HepG2 (cell line): ENCODE results near the gene BCAS1. TPM values are rescaled to one million over a fixed set of nuclear protein-coding genes. Genes with fewer than 3 reads are reported as not detected.

Experiments used
- ATAC-seq: fragments of 200-7000 bp; cut with Tn5 transposase; 3 replicates; pipeline ENCODE4 v1.9.1; 2020; ENCODE audit warnings: mild to moderate bottlenecking, moderate library complexity
- BruUV-seq: library from RNA; stranded (reverse); fragments of 400-500 nt; replicated peaks from 2 replicates; lab custom pipeline; 2021; lab: Mats Ljungman, UMichigan
- CTCF ChIA-PET: fragments of 300-600 bp; formaldehyde crosslinking; extraction: SDS; loops from one replicate; lab custom pipeline; 2021; ENCODE audit warnings: low total read pairs, inconsistent platforms, low intra/inter-chr PET ratio; lab: Yijun Ruan, JAX
- POLR2A ChIA-PET: fragments of 350-600 bp; sonication (Branson Sonifier 250); formaldehyde crosslinking; loops from one replicate; lab custom pipeline; 2020; ENCODE audit warnings: antibody characterized with exemption, inconsistent platforms; lab: Yijun Ruan, JAX
- DNase-seq: peaks from one replicate; pipeline ENCODE4 v3.0.0-alpha.2; 2015; ENCODE audit warnings: low spot score
- FAIRE-seq: peaks from 3 replicates; lab custom pipeline; 2011; peaks lifted over from hg19 to GRCh38; lab: Jason Lieb, UNC
- H2AFZ ChIP-seq: one replicate; pipeline ENCODE4 v1.6.1; 2011; ENCODE audit warnings: low read length, inconsistent platforms
- H3K27ac ChIP-seq: fragments of 300-600 bp; 3 replicates; pipeline ENCODE4 v1.8.0; 2011; ENCODE audit warnings: mixed run types, mild to moderate bottlenecking, mixed read lengths, low read length, inconsistent platforms; ENCODE audit not compliant: insufficient read depth; ENCODE audit errors: extremely low read length
- H3K27me3 ChIP-seq, 2 experiments: fragments of 200-600 bp in 1 of 2; 2 replicates in 1 of 2; 3 replicates in 1 of 2; pipeline versions ENCODE4 v1.6.0 to v1.8.0; 2011; ENCODE audit warnings: low read length in 2 of 2, mild to moderate bottlenecking in 2 of 2, moderate library complexity in 2 of 2, inconsistent platforms in 1 of 2; ENCODE audit not compliant: insufficient read depth in 2 of 2, control insufficient read depth in 1 of 2
- H3K36me3 ChIP-seq, 2 experiments: fragments of 200-600 bp in 1 of 2; replicated peaks in 1 of 2; 2 replicates in 1 of 2; 3 replicates in 1 of 2; pipeline versions ENCODE4 v1.5.1 to v1.8.0; 2011; ENCODE audit warnings: low read length in 2 of 2, inconsistent platforms in 1 of 2; ENCODE audit not compliant: insufficient read depth in 2 of 2, control insufficient read depth in 1 of 2
- H3K4me1 ChIP-seq: 2 replicates; pipeline ENCODE4 v1.5.1; 2012; ENCODE audit warnings: low read length, inconsistent platforms; ENCODE audit not compliant: insufficient read depth
- H3K4me2 ChIP-seq: 2 replicates; pipeline ENCODE4 v1.6.0; 2011; ENCODE audit warnings: low read depth, low read length, inconsistent platforms
- H3K4me3 ChIP-seq, 3 experiments: fragments of 200-600 bp in 1 of 3; sonication (generic), shearing (Covaris generic) in 1 of 3; replicated peaks in 1 of 3; 2 replicates each; pipeline ENCODE4 v1.5.1; 2011 to 2016; ENCODE audit warnings: low read length in 3 of 3, inconsistent platforms in 2 of 3, low read depth in 2 of 3, mild to moderate bottlenecking in 2 of 3, control low read depth in 1 of 3, mixed read lengths in 1 of 3; ENCODE audit not compliant: insufficient read depth in 1 of 3
- H3K79me2 ChIP-seq: one replicate; pipeline ENCODE4 v1.6.1; 2011; ENCODE audit warnings: low read length, inconsistent platforms; ENCODE audit not compliant: insufficient read depth
- H3K9ac ChIP-seq: 2 replicates; pipeline ENCODE4 v1.6.0; 2011; ENCODE audit warnings: mild to moderate bottlenecking, low read depth, low read length, inconsistent platforms; ENCODE audit not compliant: insufficient read depth
- H3K9me3 ChIP-seq: 2 replicates; pipeline ENCODE4 v1.5.1; 2012; ENCODE audit warnings: mild to moderate bottlenecking, low read length
- H4K20me1 ChIP-seq: 2 replicates; pipeline ENCODE4 v1.6.0; 2011; ENCODE audit warnings: inconsistent platforms, mild to moderate bottlenecking, low read length, moderate library complexity; ENCODE audit not compliant: insufficient read depth
- NCOA1 ChIP-seq: sonication (generic); formaldehyde crosslinking; IDR thresholded peaks from 2 replicates; pipeline ENCODE4 v1.9.0; 2021; ENCODE audit warnings: missing genetic modification reagents
- RBM39 ChIP-seq: fragments of 200-400 bp; formaldehyde crosslinking; IDR thresholded peaks from one replicate; pipeline ENCODE4 v1.6.1; 2018; ENCODE audit warnings: antibody characterized with exemption, mild to moderate bottlenecking, low read depth, low read length; ENCODE audit not compliant: poor library complexity, severe bottlenecking
- SIN3B ChIP-seq: fragments of 150-350 bp; IDR thresholded peaks from 2 replicates; pipeline ENCODE4 v1.6.1; 2014; ENCODE audit warnings: low read length
- ZBTB20 ChIP-seq: sonication (generic); formaldehyde crosslinking; IDR thresholded peaks from 2 replicates; pipeline ENCODE4 v1.8.1; 2023; ENCODE audit warnings: missing genetic modification reagents, low read depth, mild to moderate bottlenecking, borderline replicate concordance
- ZBTB8A ChIP-seq: sonication (generic); formaldehyde crosslinking; IDR thresholded peaks from 2 replicates; pipeline ENCODE4 v1.4.0; 2020; ENCODE audit warnings: mild to moderate bottlenecking, low read depth, missing genetic modification reagents, borderline replicate concordance
- WGBS: methylation state at CpG from one replicate; pipeline ENCODE4 v1.1.6; 2017; ENCODE audit warnings: low lambda C conversion rate; 5-methylcytosine and 5-hydroxymethylcytosine counted together
- in situ Hi-C: cut with HindIII; loops from 2 replicates; pipeline ENCODE4 v1.10.0; 2017; ENCODE audit warnings: low pct_unique_long_range_greater_than_20kb; ENCODE audit not compliant: extremely low pct_ligation_motif_present
- intact Hi-C: fragments of 100-400 bp; cut with micrococcal nuclease; formaldehyde crosslinking; loops from one replicate; pipeline ENCODE4 v1.10.0; 2022; ENCODE audit not compliant: unreplicated experiment
- polyA plus RNA-seq, 8 experiments: library from polyadenylated mRNA; depleted of rRNA in 3 of 8; stranded (reverse) in 7 of 8; unstranded in 1 of 8; fragments of >200 nt; fragmentation: Illumina TruSeq in 4 of 8; extraction: Trizol in 4 of 8; gene quantifications; 2 replicates each; pipeline versions ENCODE4 v1.2.1 to v1.2.3, GENCODE V29; 2011 to 2016; ENCODE audit warnings: low read depth in 4 of 8, missing spikeins in 1 of 8, mixed read lengths in 1 of 8; ENCODE audit not compliant: insufficient read depth in 1 of 8
- total RNA-seq, 5 experiments: library from RNA; depleted of rRNA; stranded (reverse); fragments of >200 nt; fragmentation: Illumina TruSeq; extraction: Trizol; gene quantifications; 2 replicates each; pipeline ENCODE4 v1.2.3, GENCODE V29; 2016; ENCODE audit warnings: low read depth in 1 of 5
- TF ChIP-seq, protein P1 (sequence below): IDR thresholded peaks from 2 replicates; pipeline ENCODE4 v1.6.1; 2016; ENCODE audit warnings: mild to moderate bottlenecking, missing biosample characterization, missing genetic modification reagents
- TF ChIP-seq, protein P2 (sequence below): sonication (generic); formaldehyde crosslinking; IDR thresholded peaks from 2 replicates; pipeline ENCODE4 v1.8.1; 2023; ENCODE audit warnings: mild to moderate bottlenecking, missing genetic modification reagents, borderline replicate concordance

BCAS1 gene
- total and polyA plus RNA-seq, 2 of the 13 experiments (the other 11 are each of a cell fraction or from before 2014, with no cell fraction given) = 0.55 to 0.91 TPM

DNA sequence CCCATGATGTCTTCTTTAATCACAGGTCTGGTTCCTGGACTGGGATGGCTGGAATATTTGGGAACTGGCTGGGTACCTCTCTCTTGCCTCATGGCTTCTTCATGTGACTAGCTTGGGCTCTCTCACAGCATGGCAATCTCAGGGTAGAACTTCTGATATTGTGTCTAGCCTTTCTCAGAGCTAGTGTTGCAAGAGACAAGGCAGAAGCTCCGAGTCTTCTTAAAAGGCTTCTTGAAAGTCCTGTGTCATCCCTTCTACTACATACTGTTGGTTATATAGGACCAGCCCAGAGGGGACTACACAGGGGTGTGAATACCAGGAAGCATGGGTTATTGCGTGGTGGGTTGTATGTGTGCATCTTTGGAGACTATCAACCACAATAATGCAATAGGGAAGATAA is 23.3 kb downstream of the BCAS1 start:
- no peak for DNase-seq
- CTCF ChIA-PET = no interaction called here
- no peak for TF ChIP-seq NCOA1 (CRISPR knock-in tag)
- TF ChIP-seq, all 625 proteins: peak for 0
- no peak; the same call in 2 of the 3 replicates for ATAC-seq
- WGBS = 24% methylated on average over 2 of the region's 2 CpGs
- H3K9me3 ChIP-seq = no peaks in the 10 kb centered on the region
- H3K9ac ChIP-seq = no peak overlapping the region
- FAIRE-seq = no peak
- POLR2A ChIA-PET = no interaction called here
- in situ Hi-C loops (no loop called here), intact Hi-C loops (no loop called here)
- no peak overlapping the region for H3K4me2 ChIP-seq
- no peaks in the 10 kb centered on the region for H3K36me3 ChIP-seq
- BruUV-seq = no TSS peak
- no peaks in the 10 kb centered on the region for H3K27me3 ChIP-seq
- no peak overlapping the region for H2AFZ ChIP-seq
- H3K4me1 ChIP-seq = no peaks in the 10 kb centered on the region
- H4K20me1 ChIP-seq = no peaks in the 10 kb centered on the region
- H3K4me3 ChIP-seq = no peak overlapping the region
- H3K79me2 ChIP-seq = no peaks in the 10 kb centered on the region
- H3K27ac ChIP-seq = no peak overlapping the region

DNA sequence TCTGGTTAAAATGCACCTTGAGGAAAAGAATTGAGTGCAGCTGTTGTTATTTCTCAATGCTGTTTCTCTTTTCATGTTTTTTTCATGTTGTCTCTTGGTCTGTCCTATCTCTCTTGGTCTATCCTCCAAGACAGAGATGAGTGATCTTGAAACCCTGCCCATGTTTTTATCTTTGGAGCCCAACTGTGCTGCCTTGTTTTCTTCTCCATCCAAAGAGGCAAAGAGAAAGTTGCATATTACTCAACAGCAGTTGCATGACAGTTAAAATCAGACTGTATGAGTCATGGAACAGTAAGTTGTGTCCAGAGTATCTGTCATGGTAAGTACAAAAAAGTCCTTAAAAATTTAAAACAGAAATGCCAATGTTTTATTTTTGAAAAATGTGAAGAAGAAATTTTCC is 26.2 kb downstream of the BCAS1 start:
- Histone ChIP-seq H3K4me2 (no peak overlapping the region), H3K4me1 (no peaks in the 10 kb centered on the region), H2AFZ (no peak overlapping the region), H3K9me3 (no peaks in the 10 kb centered on the region), H3K27me3 (no peaks in the 10 kb centered on the region), H3K79me2 (no peaks in the 10 kb centered on the region), H3K9ac (no peak overlapping the region), H3K4me3 (no peak overlapping the region), H3K36me3 (no peaks in the 10 kb centered on the region), H3K27ac (no peak overlapping the region), H4K20me1 (no peaks in the 10 kb centered on the region)
- ATAC-seq = no peak
- CTCF ChIA-PET = no interaction called here
- POLR2A ChIA-PET = no interaction called here
- FAIRE-seq = no peak
- TF ChIP-seq ZBTB20 = no peak
- TF ChIP-seq ZBTB8A (CRISPR knock-in tag) = no peak
- TF ChIP-seq RBM39 = no peak
- TF ChIP-seq, protein P1, sequence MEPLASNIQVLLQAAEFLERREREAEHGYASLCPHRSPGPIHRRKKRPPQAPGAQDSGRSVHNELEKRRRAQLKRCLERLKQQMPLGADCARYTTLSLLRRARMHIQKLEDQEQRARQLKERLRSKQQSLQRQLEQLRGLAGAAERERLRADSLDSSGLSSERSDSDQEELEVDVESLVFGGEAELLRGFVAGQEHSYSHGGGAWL = no peak
- no peak for TF ChIP-seq SIN3B
- TF ChIP-seq, protein P2, sequence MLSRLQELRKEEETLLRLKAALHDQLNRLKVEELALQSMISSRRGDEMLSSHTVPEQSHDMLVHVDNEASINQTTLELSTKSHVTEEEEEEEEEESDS (CRISPR knock-in tag) = no peak
- intact Hi-C loops (no loop called here), in situ Hi-C loops (no loop called here)
- no TSS peak for BruUV-seq
- DNase-seq = no peak
